Measurements from ENCODE around the gene HEATR1. TPM values are rescaled to one million over a fixed set of nuclear protein-coding genes. Genes with fewer than 3 reads are reported as not detected.

The HEATR1 gene
- total RNA-seq, 1 donor from 2014 or later = 12.8 TPM

DNA sequence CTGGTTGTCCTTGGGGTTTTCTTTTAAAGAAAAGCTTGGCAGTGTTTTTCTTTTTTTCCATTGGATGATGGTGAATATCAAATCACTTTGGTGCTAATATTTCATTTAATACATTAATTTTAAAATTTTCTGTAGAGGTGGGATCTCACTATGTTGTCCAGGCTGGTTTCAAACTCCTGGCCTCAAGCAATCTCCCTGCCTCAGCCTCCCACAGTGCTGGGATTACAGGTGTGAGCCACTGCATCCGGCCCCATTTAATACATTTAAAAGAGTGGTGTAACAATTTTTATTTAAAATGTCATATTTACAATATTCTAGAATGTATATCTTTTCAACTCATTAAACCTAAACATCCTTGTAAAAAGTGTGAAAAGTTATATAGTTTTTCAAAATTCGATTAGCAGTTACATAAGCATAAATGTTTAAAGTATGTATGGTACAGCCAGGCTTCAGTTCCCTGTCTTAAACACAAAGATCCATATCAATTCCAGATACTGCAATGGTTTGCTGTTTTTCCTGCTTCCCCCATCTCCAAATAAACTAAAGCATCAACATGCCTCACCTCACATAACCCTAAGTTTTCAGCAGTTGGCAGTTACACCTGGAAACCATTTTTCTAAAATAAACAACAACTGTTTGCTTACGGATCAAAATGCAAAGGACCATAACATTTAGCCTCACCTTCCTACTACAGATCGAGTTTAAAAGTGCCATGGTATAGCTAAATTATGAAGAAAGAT, 89.4 kb downstream of the HEATR1 start:
- Histone ChIP-seq H3K27ac (replicated peaks) (no peak overlapping the region), H3K36me3 (no peaks in the 10 kb centered on the region), H3K4me3 (no peak overlapping the region), H3K9me3 (replicated peaks) (no peaks in the 10 kb centered on the region), H3K27me3 (ENCODE audit: low read depth) (no peaks in the 10 kb centered on the region), H3K4me1 (peaks cover 6% of the 10 kb centered on the region)
- intact Hi-C loops (cut with micrococcal nuclease) = no loop called here
- DNase-seq = no peak
- TF ChIP-seq, protein P1, sequence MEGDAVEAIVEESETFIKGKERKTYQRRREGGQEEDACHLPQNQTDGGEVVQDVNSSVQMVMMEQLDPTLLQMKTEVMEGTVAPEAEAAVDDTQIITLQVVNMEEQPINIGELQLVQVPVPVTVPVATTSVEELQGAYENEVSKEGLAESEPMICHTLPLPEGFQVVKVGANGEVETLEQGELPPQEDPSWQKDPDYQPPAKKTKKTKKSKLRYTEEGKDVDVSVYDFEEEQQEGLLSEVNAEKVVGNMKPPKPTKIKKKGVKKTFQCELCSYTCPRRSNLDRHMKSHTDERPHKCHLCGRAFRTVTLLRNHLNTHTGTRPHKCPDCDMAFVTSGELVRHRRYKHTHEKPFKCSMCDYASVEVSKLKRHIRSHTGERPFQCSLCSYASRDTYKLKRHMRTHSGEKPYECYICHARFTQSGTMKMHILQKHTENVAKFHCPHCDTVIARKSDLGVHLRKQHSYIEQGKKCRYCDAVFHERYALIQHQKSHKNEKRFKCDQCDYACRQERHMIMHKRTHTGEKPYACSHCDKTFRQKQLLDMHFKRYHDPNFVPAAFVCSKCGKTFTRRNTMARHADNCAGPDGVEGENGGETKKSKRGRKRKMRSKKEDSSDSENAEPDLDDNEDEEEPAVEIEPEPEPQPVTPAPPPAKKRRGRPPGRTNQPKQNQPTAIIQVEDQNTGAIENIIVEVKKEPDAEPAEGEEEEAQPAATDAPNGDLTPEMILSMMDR (IDR thresholded peaks at IDR 0.05; ENCODE audit: borderline replicate concordance) = no peak

DNA sequence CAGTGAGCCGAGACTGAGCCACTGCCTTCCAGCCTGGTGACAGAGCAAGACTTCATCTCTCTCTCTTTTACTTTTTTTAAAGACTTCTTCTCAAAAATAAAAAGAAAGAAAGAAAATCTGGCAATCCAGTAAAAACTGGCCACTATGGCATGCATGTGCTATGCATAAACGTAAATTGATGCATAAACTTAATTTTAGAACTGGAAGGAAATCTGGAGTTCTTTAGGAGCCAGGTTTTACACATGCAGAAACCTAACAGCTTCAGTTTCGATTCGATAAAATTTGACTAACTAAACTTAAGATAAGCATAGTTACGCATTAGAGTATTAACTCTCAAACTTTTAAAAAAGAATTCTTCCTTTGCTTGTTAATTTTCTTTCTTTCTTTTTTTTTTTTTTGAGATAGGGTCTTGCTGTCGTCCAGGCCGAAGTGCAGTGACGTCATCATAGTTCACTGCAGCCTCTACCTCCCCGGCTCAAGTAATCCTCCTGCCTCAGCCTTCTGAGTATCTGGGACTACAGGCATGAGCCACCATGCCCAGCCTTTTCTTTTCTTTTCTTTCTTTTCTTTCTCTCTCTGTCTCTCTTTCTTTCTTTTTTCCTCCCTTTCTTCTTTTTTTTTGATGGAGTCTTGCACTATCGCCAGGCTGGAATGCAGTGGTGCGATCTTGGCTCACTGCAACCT, 92.4 kb downstream of the HEATR1 start:
- peaks cover 12% of the 10 kb centered on the region for H3K4me1 ChIP-seq
- H3K27me3 ChIP-seq (ENCODE audit: low read depth) = no peaks in the 10 kb centered on the region
- H3K9me3 ChIP-seq (replicated peaks) = no peaks in the 10 kb centered on the region
- no peak overlapping the region for H3K4me3 ChIP-seq
- no peak overlapping the region for H3K27ac ChIP-seq (replicated peaks)
- TF ChIP-seq, protein P1 (IDR thresholded peaks at IDR 0.05; ENCODE audit: borderline replicate concordance) = no peak
- no peak for DNase-seq
- intact Hi-C loops (cut with micrococcal nuclease) = no loop called here
- H3K36me3 ChIP-seq = no peaks in the 10 kb centered on the region

DNA sequence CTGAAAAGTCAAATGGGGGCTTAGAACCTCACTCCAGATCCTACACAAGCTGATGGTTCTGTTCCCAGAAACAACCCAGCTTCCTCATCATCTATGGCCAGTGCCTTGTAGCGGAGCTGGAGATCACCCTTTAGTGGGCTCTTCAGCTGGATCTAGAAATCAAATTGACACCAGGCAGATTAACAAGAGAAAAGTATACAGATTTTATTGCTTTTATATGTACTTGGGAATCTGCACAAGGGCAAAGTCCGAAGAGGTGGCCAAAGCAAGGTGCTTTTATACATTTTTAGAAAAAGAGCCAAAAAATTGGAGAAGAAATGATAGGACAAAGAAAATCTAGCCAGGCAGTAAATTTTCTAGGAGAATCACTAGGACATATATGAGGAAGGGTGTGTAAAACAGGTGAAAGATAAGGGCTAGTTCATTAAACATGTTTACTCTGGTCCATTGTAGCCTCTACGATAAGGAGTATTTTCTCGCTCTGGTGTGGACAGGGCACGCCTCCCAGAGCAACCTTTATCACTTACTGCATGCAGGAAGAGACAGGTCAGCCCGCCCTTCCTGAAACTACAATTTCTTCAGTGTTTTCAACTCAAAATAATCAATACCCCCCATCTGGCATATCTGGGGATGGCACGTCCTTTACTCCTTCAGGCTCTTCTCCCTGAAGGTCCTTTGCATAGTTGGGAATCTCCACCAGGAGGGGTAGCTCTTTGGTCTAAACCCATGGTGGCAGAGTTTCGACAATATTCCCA, 94.5 kb downstream of the HEATR1 start:
- no peak overlapping the region for H3K4me3 ChIP-seq
- H3K36me3 ChIP-seq = no peaks in the 10 kb centered on the region
- no peaks in the 10 kb centered on the region for H3K27me3 ChIP-seq (ENCODE audit: low read depth)
- no peaks in the 10 kb centered on the region for H3K9me3 ChIP-seq (replicated peaks)
- TF ChIP-seq, protein P1 (IDR thresholded peaks at IDR 0.05; ENCODE audit: borderline replicate concordance) = no peak
- DNase-seq = no peak
- H3K27ac ChIP-seq (replicated peaks) = no peak overlapping the region
- peaks cover 10% of the 10 kb centered on the region for H3K4me1 ChIP-seq
- intact Hi-C loops (cut with micrococcal nuclease) = no loop called here

DNA sequence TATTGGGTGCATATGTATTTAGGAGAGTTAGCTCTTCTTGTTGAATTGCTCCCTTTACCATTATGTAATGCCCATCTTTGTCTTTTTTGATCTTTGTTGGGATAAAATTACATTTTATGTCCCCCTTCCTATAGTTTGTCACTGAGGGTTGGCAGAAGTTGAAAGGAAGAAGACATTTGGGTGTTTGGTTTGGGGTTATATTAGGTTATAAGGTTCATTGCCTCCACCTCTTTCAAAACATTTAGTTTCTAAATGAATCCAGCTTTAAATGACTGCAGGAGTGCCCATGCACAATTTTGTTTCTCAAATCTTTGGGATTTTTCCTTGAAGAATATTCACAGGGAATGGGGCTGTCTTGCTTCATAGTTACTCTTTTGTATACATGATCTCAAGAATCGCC, 95.1 kb downstream of the HEATR1 start:
- intact Hi-C loops (cut with micrococcal nuclease) = no loop called here
- no peaks in the 10 kb centered on the region for H3K27me3 ChIP-seq (ENCODE audit: low read depth)
- peak overlapping the region; percentile 84 for H3K27ac ChIP-seq (replicated peaks)
- no peaks in the 10 kb centered on the region for H3K36me3 ChIP-seq
- H3K9me3 ChIP-seq (replicated peaks) = no peaks in the 10 kb centered on the region
- TF ChIP-seq, protein P1 (IDR thresholded peaks at IDR 0.05; ENCODE audit: borderline replicate concordance) = no peak
- H3K4me1 ChIP-seq = peaks cover 10% of the 10 kb centered on the region
- no peak for DNase-seq
- no peak overlapping the region for H3K4me3 ChIP-seq

DNA sequence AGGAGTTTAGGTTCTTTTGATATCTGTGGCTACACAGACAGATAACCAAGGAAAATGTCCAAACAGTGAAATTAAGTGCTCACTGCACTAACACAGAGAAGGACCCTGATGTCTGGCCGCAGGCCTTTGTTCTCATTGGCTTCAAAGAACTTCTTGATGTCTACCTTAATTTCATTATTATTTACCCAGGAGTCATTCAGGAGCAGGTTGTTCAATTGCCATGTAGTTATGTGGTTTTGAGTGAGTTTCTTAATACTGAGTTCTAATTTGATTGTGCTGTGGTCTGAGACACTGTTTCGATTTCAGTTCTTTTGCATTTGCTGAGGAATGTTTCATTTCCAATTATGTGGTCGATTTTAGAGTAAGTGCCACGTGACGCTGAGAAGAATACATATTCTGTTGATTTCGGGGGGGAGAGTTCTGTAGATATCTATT, 95.7 kb downstream of the HEATR1 start:
- TF ChIP-seq, protein P1 (IDR thresholded peaks at IDR 0.05; ENCODE audit: borderline replicate concordance) = no peak
- Histone ChIP-seq H3K4me1 (peaks cover 10% of the 10 kb centered on the region), H3K36me3 (no peaks in the 10 kb centered on the region), H3K27ac (replicated peaks) (peak overlapping the region; percentile 84), H3K9me3 (replicated peaks) (no peaks in the 10 kb centered on the region), H3K4me3 (no peak overlapping the region), H3K27me3 (ENCODE audit: low read depth) (no peaks in the 10 kb centered on the region)
- DNase-seq = no peak
- intact Hi-C loops (cut with micrococcal nuclease) = no loop called here
